Measurements from ENCODE around the gene FAM131B. TPM values are rescaled to one million over a fixed set of nuclear protein-coding genes. Genes with fewer than 3 reads are reported as not detected.

Gene FAM131B
- polyA plus RNA-seq, 1 donor (not counting 4 experiments of a cell fraction or from before 2014, with no cell fraction given): 0.21 TPM

- no peak overlapping the region for H3K27ac ChIP-seq (ENCODE audit: control insufficient read depth, insufficient read depth, low read length)
- no peak for TF ChIP-seq CTCF (optimal IDR thresholded peaks at IDR 0.05 in 1 of 3, IDR thresholded peaks at IDR 0.05 in 1 of 3, conservative IDR thresholded peaks at IDR 0.05 in 1 of 3; ENCODE audit: extremely low read depth in 1 of 3, insufficient read depth in 2 of 3, low read length in 3 of 3)
- no peak for TF ChIP-seq EZH2 (IDR thresholded peaks at IDR 0.05; ENCODE audit: low read length)
- H3K9me3 ChIP-seq (ENCODE audit: control insufficient read depth, low read depth, low read length): no peaks in the 10 kb centered on the region
- dilution Hi-C loops (cut with MboI; ENCODE audit: extremely low pct_ligation_motif_present, low sequenced_read_pairs): no loop called here
- no peaks in the 10 kb centered on the region for H3K9me1 ChIP-seq (ENCODE audit: control insufficient read depth, extremely low read depth, insufficient read depth, low read length)
- H2AFZ ChIP-seq (ENCODE audit: control insufficient read depth, low read length): no peak overlapping the region
- DNase-seq (ENCODE audit: low read depth, low spot score): no peak
- H3K27me3 ChIP-seq (ENCODE audit: control insufficient read depth, extremely low read depth, insufficient read depth, low read length): peaks cover 23% of the 10 kb centered on the region
- H3K79me2 ChIP-seq (ENCODE audit: control insufficient read depth, insufficient read depth, low read length): no peaks in the 10 kb centered on the region
- H3K4me3 ChIP-seq (ENCODE audit: control insufficient read depth in 2 of 3, extremely low read depth in 1 of 3, insufficient read depth in 2 of 3, low read depth in 1 of 3, low read length in 3 of 3): no peak overlapping the region
- no peaks in the 10 kb centered on the region for H3K36me3 ChIP-seq (ENCODE audit: control insufficient read depth in 2 of 2, extremely low read depth in 1 of 2, insufficient read depth in 2 of 2, low read length in 2 of 2)
- H3K9ac ChIP-seq (ENCODE audit: control insufficient read depth, extremely low read depth, insufficient read depth, low read length): no peak overlapping the region
- H4K20me1 ChIP-seq (ENCODE audit: control insufficient read depth, extremely low read depth, insufficient read depth, low read length): no peaks in the 10 kb centered on the region
- H3K4me2 ChIP-seq (ENCODE audit: control insufficient read depth, extremely low read depth, insufficient read depth, low read depth, low read length): no peak overlapping the region
- H3K4me1 ChIP-seq (ENCODE audit: control insufficient read depth, extremely low read depth, insufficient read depth, low read length): no peaks in the 10 kb centered on the region
- no peak for FAIRE-seq
Observed at GRCh38 chr7:143351060-143351459, 11.5 kb downstream of the FAM131B start.

DNA sequence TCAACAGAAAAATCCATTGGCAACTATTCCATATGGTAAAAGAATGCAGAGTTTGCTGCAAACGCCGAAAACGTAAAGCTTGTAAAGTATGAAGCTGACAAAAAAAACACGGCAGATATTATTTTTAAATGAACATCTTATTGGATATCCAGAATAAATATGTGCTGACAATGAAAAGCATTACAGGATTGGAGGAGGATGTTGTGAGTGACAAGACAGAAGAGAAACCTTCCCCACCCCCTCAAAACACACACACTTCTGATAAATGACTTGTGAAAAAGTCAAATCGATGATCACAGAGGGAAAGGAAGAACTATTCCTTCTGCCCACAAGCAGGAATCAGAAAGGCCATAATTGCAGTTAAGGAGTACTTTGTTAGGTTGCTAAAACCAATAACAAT lies 14.6 kb downstream of the FAM131B start:
- FAIRE-seq (no peak), DNase-seq (ENCODE audit: low read depth, low spot score) (no peak)
- H3K4me1 ChIP-seq (ENCODE audit: control insufficient read depth, extremely low read depth, insufficient read depth, low read length): no peaks in the 10 kb centered on the region
- no peaks in the 10 kb centered on the region for H4K20me1 ChIP-seq (ENCODE audit: control insufficient read depth, extremely low read depth, insufficient read depth, low read length)
- H3K4me3 ChIP-seq (ENCODE audit: control insufficient read depth in 2 of 3, extremely low read depth in 1 of 3, insufficient read depth in 2 of 3, low read depth in 1 of 3, low read length in 3 of 3): no peak overlapping the region
- no peak overlapping the region for H3K27ac ChIP-seq (ENCODE audit: control insufficient read depth, insufficient read depth, low read length)
- no peak overlapping the region for H3K4me2 ChIP-seq (ENCODE audit: control insufficient read depth, extremely low read depth, insufficient read depth, low read depth, low read length)
- dilution Hi-C loops (cut with MboI; ENCODE audit: extremely low pct_ligation_motif_present, low sequenced_read_pairs): no loop called here
- no peaks in the 10 kb centered on the region for H3K36me3 ChIP-seq (ENCODE audit: control insufficient read depth in 2 of 2, extremely low read depth in 1 of 2, insufficient read depth in 2 of 2, low read length in 2 of 2)
- H3K9ac ChIP-seq (ENCODE audit: control insufficient read depth, extremely low read depth, insufficient read depth, low read length): no peak overlapping the region
- no peaks in the 10 kb centered on the region for H3K9me1 ChIP-seq (ENCODE audit: control insufficient read depth, extremely low read depth, insufficient read depth, low read length)
- no peak overlapping the region for H2AFZ ChIP-seq (ENCODE audit: control insufficient read depth, low read length)
- no peak for TF ChIP-seq CTCF (optimal IDR thresholded peaks at IDR 0.05 in 1 of 3, IDR thresholded peaks at IDR 0.05 in 1 of 3, conservative IDR thresholded peaks at IDR 0.05 in 1 of 3; ENCODE audit: extremely low read depth in 1 of 3, insufficient read depth in 2 of 3, low read length in 3 of 3)
- no peak for TF ChIP-seq EZH2 (IDR thresholded peaks at IDR 0.05; ENCODE audit: low read length)
- H3K27me3 ChIP-seq (ENCODE audit: control insufficient read depth, extremely low read depth, insufficient read depth, low read length): peaks cover 16% of the 10 kb centered on the region
- no peaks in the 10 kb centered on the region for H3K79me2 ChIP-seq (ENCODE audit: control insufficient read depth, insufficient read depth, low read length)
- no peaks in the 10 kb centered on the region for H3K9me3 ChIP-seq (ENCODE audit: control insufficient read depth, low read depth, low read length)
